Forelimb muscle (tissue), 1 donor: ENCODE data around the gene SIK3. TPM values are rescaled to one million over a fixed set of nuclear protein-coding genes. Genes with fewer than 3 reads are reported as not detected.

ENCODE experiments used
- DNase-seq: peaks from one replicate; pipeline ENCODE4 v3.0.0-alpha.2; 2013; ENCODE audit warnings: low read depth
- polyA plus RNA-seq: library from polyadenylated mRNA; unstranded; fragments of 120-200 nt; gene quantifications from one replicate; pipeline ENCODE4 v1.2.1, GENCODE V29; 2013; ENCODE audit not compliant: insufficient read length

Gene SIK3
- polyA plus RNA-seq, 1 donor = 36.5 TPM

GRCh38 chr11:117110294-117110950, 12.2 kb upstream of the SIK3 start:
- no peak for DNase-seq

DNA sequence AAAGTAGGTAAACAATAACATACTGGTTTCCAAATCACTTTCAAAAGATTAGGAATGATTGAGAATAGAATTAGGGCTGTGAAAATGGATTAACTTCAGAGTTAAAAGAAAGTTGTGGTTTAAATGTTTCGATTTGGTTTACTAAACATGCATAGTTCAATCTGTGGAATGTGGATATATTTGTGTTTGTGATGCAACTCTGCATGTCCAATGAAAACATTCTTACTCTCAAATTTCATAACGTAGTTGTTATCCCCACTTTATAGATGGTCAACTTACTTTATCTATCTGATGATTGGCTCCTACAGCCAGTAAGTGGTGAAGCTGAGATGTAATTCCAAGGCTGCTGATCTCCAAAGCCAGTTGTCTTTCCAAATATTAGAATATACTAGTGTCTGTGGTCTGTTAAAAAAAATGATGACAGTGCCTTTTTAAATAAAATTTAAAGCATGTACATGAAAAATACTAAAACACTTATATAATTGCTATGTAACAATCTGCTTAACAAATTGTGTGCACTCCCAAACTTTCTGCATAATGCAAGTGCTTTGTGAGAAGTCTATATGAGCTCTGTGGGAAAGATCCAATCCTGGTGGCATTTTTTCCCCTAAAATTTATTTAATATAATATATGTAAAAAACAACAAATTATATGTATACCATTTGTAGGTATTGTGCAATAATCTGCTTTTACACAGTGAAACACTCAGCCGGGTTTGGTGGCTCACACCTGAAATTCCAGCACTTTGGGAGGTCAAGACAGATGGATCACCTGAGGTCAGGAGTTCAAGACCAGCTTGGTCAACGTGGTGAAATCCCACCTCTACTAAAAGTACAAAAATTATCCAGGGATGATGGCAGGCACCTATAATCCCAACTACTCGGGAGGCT, 9.7 kb upstream of the SIK3 start:
- no peak for DNase-seq

DNA sequence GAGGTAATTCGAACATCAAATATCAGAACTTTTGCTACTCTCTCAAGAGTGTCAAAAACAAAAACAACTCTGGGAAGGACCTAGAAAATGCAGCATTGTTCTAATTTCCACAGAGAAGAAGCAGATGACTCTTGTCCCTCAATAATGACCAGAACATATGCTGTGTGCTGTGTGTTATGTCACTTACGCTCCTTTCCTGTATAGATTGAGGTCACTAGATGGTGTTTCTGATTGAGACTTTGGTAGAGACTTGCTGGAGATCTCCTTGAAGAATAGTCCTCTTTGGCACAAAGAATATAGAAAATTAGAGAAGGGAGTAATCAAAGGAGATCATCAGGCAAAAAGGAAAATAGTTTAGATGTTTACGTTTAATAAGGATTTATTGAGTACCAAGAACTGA, 2.3 kb upstream of the SIK3 start:
- DNase-seq = no peak

DNA sequence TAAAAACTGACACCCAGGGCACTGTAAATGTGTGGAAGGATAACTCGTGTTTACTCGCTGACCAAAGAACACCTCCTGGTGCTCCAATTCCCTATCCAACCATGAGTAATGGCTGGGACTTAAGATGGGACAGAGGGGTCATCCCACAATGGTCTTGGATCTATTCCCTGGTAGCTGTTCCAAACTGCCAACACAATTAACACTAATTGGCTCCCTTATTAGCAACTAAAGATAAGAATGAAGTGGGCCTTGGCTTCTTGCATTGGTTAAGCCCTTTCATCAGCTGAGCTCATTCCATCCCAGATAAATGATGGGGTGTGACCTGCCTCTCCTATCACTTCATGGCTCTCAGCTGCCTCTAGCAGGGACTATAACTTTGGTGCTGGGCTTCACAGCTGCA, 1.5 kb upstream of the SIK3 start:
- DNase-seq = no peak

DNA sequence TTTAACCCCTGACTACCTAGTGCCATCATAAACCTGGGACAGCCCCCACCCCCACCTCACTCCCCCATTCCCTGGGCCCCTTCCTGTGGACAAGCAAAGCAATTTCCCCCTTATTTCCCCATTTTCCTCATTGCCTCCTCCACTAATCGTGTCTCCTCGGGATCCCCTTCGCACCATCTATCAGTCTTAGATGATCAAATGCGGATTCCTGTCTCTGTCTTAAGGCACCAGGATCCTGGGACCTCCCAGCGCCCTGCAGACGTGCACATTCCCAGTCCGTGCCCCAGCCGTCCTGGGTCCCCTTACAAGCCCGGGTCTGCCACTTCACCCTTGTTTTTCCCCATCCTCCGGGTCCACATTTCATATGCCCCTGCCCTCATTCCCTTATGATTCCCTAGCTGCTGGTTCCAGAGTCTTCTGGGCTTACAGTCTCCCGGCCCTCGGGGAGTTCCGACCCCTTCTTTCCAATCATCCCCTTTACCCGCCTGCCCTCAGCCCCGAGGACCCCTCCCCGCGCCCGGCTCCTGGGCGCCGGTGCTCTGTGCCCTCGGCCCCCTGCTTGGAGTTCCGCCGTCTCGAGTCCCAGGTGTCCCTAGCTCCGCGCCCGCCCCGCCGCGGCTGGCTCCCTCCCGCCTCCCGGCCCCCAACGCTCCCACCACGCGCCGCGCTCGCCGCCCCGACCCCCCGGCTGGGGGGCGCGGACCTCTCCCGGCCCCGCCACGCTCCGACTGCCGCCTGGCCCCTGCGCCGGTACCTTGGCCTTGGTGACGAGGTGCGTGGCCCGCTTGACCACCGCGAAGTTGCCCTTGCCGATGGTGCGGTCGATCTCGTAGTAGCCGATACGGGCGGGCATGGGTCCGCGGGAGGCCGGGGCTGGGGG, 599 bp downstream of the SIK3 start:
- DNase-seq = no peak

DNA sequence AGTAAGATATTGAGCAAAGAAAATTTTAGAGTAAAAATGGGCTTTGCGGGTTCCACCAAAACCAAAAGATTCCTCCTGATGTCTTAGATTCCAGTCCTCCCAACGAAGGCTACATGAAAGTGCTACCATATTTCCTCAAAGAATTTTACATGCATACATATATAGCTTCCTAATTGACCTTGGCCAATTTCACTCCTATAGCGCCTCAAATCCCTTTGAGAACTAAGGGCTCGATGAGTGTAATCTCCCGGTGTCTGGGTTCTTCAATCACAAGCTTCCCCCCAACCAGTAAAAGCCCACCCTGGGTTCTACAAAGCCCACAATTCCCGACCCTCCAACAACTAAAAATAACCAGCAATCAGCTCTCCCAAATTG, 1.2 kb downstream of the SIK3 start:
- DNase-seq = no peak

- no peak for DNase-seq
Observed at GRCh38 chr11:117096201-117096991, 1.8 kb downstream of the SIK3 start.

DNA sequence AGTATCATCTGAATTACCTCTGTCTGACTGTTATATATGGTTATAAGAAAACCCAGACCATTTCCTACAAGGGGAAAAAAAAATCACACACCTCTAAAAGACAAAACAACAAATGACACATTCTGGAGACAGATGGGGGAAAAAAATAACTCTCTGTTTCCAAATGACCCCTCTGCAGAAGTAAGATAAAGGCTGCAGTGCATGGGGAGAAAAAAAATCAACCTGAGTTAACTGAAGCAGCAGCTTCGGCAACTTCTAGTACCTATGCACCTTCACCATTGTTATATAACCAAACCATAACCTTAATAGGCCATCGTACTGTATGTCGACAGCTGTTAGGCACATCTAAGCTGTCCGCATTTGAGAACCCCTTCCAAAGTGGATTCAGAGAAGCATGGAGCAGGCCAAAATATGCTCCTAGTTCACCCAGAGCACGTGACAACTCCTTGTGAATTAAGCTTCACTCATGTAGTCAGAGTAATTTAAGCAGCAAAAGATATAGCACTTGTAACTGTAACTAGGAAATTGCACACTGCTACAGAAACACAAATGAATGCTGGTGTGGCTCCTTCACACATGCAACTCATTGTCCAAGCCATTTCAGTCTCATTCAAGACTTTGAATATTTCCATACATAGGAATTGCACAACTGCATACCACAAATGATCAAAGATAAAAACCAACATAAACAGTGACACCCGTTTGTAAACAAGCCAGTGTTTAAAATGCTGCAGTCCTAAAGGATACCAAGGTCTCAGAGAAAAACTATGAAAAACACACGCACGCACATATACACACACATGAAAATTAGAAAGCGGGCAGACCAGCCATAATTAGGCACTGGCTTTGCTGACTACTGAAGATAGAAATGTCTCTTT, 2.7 kb downstream of the SIK3 start:
- DNase-seq = no peak

DNA sequence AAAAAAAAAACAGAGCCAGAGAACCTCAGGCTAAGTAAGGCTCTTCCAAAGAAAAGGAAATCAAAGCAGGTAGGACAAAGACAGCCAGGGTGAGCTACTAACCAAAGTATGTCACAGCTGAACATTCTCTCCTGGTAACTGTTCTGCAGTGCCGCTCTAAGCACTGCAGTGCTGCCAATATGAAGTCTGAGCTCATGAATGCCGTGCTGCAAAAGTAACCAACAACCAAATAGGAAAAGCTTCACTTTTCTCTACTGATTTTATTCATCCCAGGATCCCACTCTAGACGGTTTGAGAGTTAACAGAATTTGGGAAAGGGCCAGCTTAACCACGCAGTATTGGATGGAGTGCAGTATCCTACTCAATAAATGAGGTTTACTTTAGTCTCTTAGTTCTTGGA, 3.5 kb downstream of the SIK3 start:
- no peak for DNase-seq

DNA sequence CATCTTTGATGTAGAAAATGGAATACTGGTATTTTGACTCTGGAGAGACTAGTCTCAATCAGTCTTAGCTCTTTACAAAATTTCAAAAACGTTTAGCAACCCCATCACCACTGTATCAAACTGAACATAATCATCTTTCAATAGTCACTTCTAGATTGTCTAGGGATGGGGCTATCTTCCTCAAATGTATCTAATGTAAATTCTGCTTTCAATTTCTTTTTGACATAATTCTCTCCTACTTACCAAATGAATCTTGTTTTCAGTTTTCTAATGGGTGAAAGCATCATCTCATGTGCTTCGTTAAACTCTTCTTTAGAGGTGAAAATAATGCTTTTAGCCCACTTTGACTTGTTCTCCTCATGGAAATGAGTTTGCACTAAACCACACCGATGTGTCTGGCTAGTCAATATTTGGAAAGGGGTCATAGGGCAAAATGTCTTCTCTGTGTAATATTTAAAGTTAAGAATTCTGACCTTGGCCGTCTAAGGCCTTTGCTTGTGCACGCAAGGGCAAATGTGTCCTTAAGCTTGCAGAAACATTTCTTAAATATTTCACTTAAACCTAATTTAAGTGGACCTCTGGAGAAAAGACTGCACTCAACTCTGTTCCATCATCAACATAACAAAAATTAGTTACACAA, 5.2 kb downstream of the SIK3 start:
- DNase-seq = no peak

DNA sequence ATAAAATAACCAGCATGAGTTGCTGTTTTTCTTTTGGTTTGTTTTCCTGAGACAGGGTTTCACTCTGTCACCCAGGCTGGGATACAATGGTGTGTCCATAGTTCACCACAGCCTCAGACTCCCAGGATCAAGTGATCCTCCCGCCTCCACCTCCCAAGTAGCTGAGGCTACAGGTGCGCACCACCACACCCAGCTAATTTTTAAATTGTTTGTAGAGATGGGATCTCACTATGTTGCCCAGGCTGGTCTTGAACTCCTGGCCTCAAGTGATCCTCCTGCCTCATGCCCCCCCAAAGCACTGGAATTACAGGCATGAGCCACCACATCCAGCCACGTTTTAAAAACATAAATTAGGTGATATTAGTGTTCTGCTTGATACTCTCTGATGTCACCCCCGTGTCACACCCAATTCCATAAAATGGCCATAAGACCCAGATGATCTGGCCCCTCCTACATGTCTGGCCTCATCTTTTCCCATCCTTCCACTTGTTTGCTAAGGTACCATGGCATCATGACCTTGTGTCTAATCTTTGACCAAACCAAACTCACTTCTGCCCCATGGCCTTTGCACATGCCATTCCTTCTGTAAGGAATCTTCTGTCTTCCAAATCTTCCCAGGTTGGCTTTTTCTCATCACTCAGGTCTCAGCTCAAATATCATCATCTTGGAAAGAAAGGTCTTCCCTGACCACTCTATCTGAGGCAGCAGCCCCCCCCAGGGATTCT, 6.3 kb downstream of the SIK3 start:
- DNase-seq = no peak

- no peak for DNase-seq
Observed at GRCh38 chr11:117090111-117090706, 8.0 kb downstream of the SIK3 start.

DNA sequence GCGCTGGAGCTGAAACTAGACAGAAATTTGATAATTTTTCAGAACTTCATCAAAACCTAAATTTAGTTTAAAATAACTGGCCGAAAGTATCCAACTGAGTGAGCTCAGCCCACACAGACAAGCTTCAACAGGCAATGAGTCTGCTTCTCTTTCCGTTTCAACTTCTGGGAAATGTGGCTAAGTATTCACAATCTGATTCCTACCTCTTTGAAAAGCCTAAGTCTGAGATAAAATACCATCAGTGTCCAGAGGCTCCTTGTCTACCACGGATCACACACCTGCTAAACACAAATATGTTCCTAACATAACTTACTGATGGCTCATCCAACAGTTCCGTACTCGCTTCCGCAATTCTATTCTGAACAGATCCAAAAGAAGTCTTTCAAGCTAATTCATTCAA, 8.5 kb downstream of the SIK3 start:
- no peak for DNase-seq

DNA sequence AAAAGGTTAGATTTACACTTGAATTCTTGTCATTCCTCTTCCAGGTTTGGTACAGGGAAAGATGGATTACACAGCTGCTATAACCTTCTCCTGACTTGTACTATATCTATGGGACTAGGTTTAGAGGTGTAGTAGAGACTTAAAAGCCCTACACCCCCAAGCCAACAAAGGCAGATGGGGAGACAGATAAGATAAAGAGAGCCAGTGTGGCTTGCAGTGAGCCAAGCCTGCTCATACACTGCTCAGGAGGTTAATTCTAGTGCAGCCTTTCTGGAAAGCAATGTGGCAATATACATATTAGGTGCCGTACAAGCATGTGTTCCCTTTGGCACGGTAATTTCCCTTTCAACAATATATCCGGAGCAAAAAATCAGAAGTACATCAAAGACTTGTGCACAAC, 10.8 kb downstream of the SIK3 start:
- DNase-seq = no peak

- DNase-seq = no peak
Observed at GRCh38 chr11:117084992-117085391, 13.2 kb downstream of the SIK3 start.

- DNase-seq = no peak
Observed at GRCh38 chr11:117083011-117083935, 15.0 kb downstream of the SIK3 start.

- DNase-seq = no peak
Observed at GRCh38 chr11:117081908-117082307, 16.3 kb downstream of the SIK3 start.

- DNase-seq = no peak
Observed at GRCh38 chr11:117080370-117080769, 17.9 kb downstream of the SIK3 start.
